Measurements from ENCODE around the gene HBG2.

HBG2 gene

DNA sequence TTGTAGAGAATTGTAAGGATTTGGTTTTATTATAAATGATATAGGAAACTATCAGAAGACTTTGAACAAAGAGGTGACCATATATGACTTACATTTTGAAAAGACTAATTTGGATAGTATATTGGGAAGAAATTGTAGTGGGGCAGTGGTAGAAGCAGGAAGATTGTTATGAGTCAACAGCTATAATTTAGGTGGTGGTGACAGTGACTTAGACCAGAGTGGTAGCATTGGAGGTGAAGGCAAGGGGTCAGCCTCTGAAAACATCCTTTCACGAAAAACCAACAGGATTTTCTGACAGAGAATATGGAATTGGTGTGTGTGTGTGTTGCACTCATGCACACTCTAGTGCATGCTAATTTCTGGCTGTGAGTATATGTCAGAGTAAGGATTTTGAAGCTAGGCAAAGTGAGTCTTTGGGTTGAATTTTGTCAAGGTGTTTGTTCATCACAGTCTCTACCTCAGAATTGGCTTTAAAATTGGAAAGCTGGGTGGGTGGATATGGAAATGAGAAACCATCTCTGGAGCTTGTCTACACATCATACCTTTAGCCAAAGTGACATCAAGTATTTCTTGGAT, 23.3 kb upstream of the HBG2 start:
- H3K27me3 ChIP-seq (ENCODE audit: insufficient read depth, low read length, poor library complexity, severe bottlenecking): no peaks in the 10 kb centered on the region
- no peaks in the 10 kb centered on the region for H3K36me3 ChIP-seq (ENCODE audit: insufficient read depth, low read length)
- no peak overlapping the region for H3K4me3 ChIP-seq (ENCODE audit: low read length, poor library complexity, severe bottlenecking)
- H3K9ac ChIP-seq (ENCODE audit: low read depth, low read length, poor library complexity, severe bottlenecking): no peak overlapping the region
- no peak overlapping the region for H2AFZ ChIP-seq (ENCODE audit: low read length)
- H3K4me2 ChIP-seq (ENCODE audit: low read depth, low read length, poor library complexity, severe bottlenecking): no peak overlapping the region
- no peaks in the 10 kb centered on the region for H3F3A ChIP-seq (ENCODE audit: low read depth)
- no peaks in the 10 kb centered on the region for H3K4me1 ChIP-seq (ENCODE audit: insufficient read depth, low read length, poor library complexity, severe bottlenecking)
- no peaks in the 10 kb centered on the region for H3K9me2 ChIP-seq (replicated peaks; ENCODE audit: low read depth, low read length)
- no peaks in the 10 kb centered on the region for H4K20me1 ChIP-seq (ENCODE audit: insufficient read depth, low read length, poor library complexity, severe bottlenecking)
- no peaks in the 10 kb centered on the region for H3K9me3 ChIP-seq (ENCODE audit: insufficient read depth, low read depth, low read length)
- TF ChIP-seq, protein P1, sequence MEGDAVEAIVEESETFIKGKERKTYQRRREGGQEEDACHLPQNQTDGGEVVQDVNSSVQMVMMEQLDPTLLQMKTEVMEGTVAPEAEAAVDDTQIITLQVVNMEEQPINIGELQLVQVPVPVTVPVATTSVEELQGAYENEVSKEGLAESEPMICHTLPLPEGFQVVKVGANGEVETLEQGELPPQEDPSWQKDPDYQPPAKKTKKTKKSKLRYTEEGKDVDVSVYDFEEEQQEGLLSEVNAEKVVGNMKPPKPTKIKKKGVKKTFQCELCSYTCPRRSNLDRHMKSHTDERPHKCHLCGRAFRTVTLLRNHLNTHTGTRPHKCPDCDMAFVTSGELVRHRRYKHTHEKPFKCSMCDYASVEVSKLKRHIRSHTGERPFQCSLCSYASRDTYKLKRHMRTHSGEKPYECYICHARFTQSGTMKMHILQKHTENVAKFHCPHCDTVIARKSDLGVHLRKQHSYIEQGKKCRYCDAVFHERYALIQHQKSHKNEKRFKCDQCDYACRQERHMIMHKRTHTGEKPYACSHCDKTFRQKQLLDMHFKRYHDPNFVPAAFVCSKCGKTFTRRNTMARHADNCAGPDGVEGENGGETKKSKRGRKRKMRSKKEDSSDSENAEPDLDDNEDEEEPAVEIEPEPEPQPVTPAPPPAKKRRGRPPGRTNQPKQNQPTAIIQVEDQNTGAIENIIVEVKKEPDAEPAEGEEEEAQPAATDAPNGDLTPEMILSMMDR (conservative IDR thresholded peaks at IDR 0.05; ENCODE audit: low read length): no peak
- no peak for TF ChIP-seq EZH2phosphoT487 (IDR thresholded peaks at IDR 0.05; ENCODE audit: borderline replicate concordance)
- H3K79me2 ChIP-seq (ENCODE audit: insufficient read depth, low read length): no peaks in the 10 kb centered on the region

DNA sequence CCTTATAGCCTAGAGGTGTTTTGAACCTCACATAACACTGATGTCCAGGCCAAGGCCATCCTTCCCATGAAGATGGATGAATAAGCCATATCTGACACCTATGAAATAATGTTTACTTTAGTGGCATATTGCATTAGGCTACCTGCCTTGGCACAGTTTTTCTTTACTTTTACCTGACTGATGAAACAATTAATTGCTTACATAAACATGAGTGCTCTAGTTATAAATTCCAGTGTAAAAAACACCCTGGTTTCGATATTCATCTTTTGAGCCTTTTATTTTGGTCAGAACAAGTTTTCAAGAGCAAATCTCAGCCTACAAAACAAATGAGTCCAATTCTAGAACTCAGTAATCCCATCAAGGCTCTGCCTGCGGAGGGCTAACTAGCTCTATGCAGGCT, 22.1 kb upstream of the HBG2 start:
- H4K20me1 ChIP-seq (ENCODE audit: insufficient read depth, low read length, poor library complexity, severe bottlenecking): no peaks in the 10 kb centered on the region
- no peak for TF ChIP-seq EZH2phosphoT487 (IDR thresholded peaks at IDR 0.05; ENCODE audit: borderline replicate concordance)
- TF ChIP-seq, protein P1 (conservative IDR thresholded peaks at IDR 0.05; ENCODE audit: low read length): no peak
- H3K79me2 ChIP-seq (ENCODE audit: insufficient read depth, low read length): no peaks in the 10 kb centered on the region
- H2AFZ ChIP-seq (ENCODE audit: low read length): no peak overlapping the region
- H3K4me1 ChIP-seq (ENCODE audit: insufficient read depth, low read length, poor library complexity, severe bottlenecking): no peaks in the 10 kb centered on the region
- no peak overlapping the region for H3K4me2 ChIP-seq (ENCODE audit: low read depth, low read length, poor library complexity, severe bottlenecking)
- no peaks in the 10 kb centered on the region for H3K36me3 ChIP-seq (ENCODE audit: insufficient read depth, low read length)
- no peaks in the 10 kb centered on the region for H3F3A ChIP-seq (ENCODE audit: low read depth)
- H3K9ac ChIP-seq (ENCODE audit: low read depth, low read length, poor library complexity, severe bottlenecking): no peak overlapping the region
- no peak overlapping the region for H3K4me3 ChIP-seq (ENCODE audit: low read length, poor library complexity, severe bottlenecking)
- no peaks in the 10 kb centered on the region for H3K9me2 ChIP-seq (replicated peaks; ENCODE audit: low read depth, low read length)
- H3K27me3 ChIP-seq (ENCODE audit: insufficient read depth, low read length, poor library complexity, severe bottlenecking): no peaks in the 10 kb centered on the region
- H3K9me3 ChIP-seq (ENCODE audit: insufficient read depth, low read depth, low read length): no peaks in the 10 kb centered on the region

DNA sequence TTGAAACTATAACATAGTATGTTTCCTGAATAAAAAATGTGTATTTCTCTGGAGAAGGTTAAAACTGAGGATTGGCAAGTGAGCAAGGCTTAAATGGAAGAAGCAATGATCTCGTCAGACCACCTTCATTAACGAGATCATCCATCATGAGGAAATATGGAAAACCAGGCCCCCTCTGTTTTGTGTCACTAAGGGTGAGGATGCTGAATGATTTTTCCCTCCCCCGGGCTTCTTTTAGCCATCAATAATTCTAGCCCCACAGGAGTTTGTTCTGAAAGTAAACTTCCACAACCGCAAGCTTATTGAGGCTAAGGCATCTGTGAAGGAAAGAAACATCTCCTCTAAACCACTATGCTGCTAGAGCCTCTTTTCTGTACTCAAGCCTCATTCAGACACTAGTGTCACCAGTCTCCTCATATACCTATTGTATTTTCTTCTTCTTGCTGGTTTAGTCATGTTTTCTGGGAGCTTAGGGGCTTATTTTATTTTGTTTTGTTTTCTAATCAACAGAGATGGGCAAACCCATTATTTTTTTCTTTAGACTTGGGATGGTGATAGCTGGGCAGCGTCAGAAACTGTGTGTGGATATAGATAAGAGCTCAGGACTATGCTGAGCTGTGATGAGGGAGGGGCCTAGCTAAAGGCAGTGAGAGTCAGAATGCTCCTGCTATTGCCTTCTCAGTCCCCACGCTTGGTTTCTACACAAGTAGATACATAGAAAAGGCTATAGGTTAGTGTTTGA, 21.0 kb upstream of the HBG2 start:
- TF ChIP-seq, protein P1 (conservative IDR thresholded peaks at IDR 0.05; ENCODE audit: low read length): no peak
- no peak for TF ChIP-seq EZH2phosphoT487 (IDR thresholded peaks at IDR 0.05; ENCODE audit: borderline replicate concordance)
- H3K4me1 ChIP-seq (ENCODE audit: insufficient read depth, low read length, poor library complexity, severe bottlenecking): no peaks in the 10 kb centered on the region
- no peak overlapping the region for H2AFZ ChIP-seq (ENCODE audit: low read length)
- H3K4me3 ChIP-seq (ENCODE audit: low read length, poor library complexity, severe bottlenecking): no peak overlapping the region
- H3K9me2 ChIP-seq (replicated peaks; ENCODE audit: low read depth, low read length): no peaks in the 10 kb centered on the region
- H4K20me1 ChIP-seq (ENCODE audit: insufficient read depth, low read length, poor library complexity, severe bottlenecking): no peaks in the 10 kb centered on the region
- no peak overlapping the region for H3K9ac ChIP-seq (ENCODE audit: low read depth, low read length, poor library complexity, severe bottlenecking)
- H3K27me3 ChIP-seq (ENCODE audit: insufficient read depth, low read length, poor library complexity, severe bottlenecking): no peaks in the 10 kb centered on the region
- H3K36me3 ChIP-seq (ENCODE audit: insufficient read depth, low read length): no peaks in the 10 kb centered on the region
- H3K4me2 ChIP-seq (ENCODE audit: low read depth, low read length, poor library complexity, severe bottlenecking): no peak overlapping the region
- no peaks in the 10 kb centered on the region for H3F3A ChIP-seq (ENCODE audit: low read depth)
- no peaks in the 10 kb centered on the region for H3K9me3 ChIP-seq (ENCODE audit: insufficient read depth, low read depth, low read length)
- no peaks in the 10 kb centered on the region for H3K79me2 ChIP-seq (ENCODE audit: insufficient read depth, low read length)

Data from Loucy (cell line).